GM12892 (cell line): ENCODE results near the gene STAG1.

Experiments used
- POLR2A ChIP-seq: IDR thresholded peaks from 2 replicates; pipeline ENCODE4 v1.6.1; 2011; ENCODE audit warnings: low read depth, low read length, control low read depth
- POLR2AphosphoS5 ChIP-seq: IDR thresholded peaks from 2 replicates; pipeline ENCODE4 v1.6.1; 2011; ENCODE audit warnings: low read depth, low read length, control low read depth

DNA sequence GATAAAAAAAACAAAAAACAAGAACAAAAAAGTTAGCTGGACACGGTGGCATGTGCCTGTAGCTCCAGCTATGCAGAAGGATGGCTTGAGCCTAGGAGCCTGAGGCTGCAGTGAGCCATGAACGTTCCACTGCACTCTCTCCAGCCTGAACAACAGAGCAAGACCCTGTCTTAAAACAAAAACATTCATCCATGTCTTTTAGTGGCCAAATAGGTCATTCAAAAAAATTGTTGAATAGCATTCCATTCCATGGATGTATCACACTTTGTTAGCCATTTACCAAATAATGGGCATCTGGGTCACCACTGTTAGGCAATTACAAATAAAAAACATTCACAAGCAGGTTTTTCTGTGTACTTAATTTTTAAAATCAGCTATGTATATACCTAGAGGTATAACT is 139.7 kb downstream of the STAG1 start:
- TF ChIP-seq POLR2AphosphoS5: no peak
- TF ChIP-seq POLR2A: no peak
